Panc1 (cell line): Measurements from ENCODE around the gene TMEM235. TPM values are rescaled to one million over a fixed set of nuclear protein-coding genes. Genes with fewer than 3 reads are reported as not detected.

Experiments used
- ATAC-seq: fragments of 200-7000 bp; cut with Tn5 transposase; 2 replicates; pipeline ENCODE4 v1.9.1; 2020; ENCODE audit warnings: mild to moderate bottlenecking, moderate library complexity
- BruUV-seq: library from RNA; stranded (reverse); fragments of 400-500 nt; replicated peaks from 2 replicates; lab custom pipeline; 2021; lab: Mats Ljungman, UMichigan
- CTCF ChIA-PET: fragments of 300-600 bp; sonication (Branson Sonifier 250); formaldehyde crosslinking; loops from one replicate; lab custom pipeline; 2022; ENCODE audit warnings: antibody characterized with exemption; lab: Charles Lee
- POLR2A ChIA-PET: fragments of 300-600 bp; sonication (Branson Sonifier 250); formaldehyde crosslinking; loops from one replicate; lab custom pipeline; 2022; ENCODE audit warnings: antibody characterized with exemption; lab: Charles Lee
- DNase-seq: peaks from one replicate; pipeline ENCODE4 v3.0.0-alpha.2; 2010; ENCODE audit warnings: low read depth, low spot score
- H3K27ac ChIP-seq: 2 replicates; pipeline ENCODE4 v1.5.1; 2011; ENCODE audit warnings: mild to moderate bottlenecking, low read length, inconsistent platforms
- H3K27me3 ChIP-seq: fragments of 200-500 bp; sonication (Bioruptor generic); 2 replicates; pipeline ENCODE4 v1.6.0; 2014; ENCODE audit warnings: low read length, inconsistent platforms; ENCODE audit not compliant: control insufficient read depth, insufficient read depth
- H3K36me3 ChIP-seq: fragments of 200-500 bp; sonication (Bioruptor generic); 2 replicates; pipeline ENCODE4 v1.5.1; 2014; ENCODE audit warnings: inconsistent platforms, mild to moderate bottlenecking, low read length, moderate library complexity; ENCODE audit not compliant: control insufficient read depth, insufficient read depth
- H3K4me1 ChIP-seq: 2 replicates; pipeline ENCODE4 v1.5.1; 2011; ENCODE audit warnings: inconsistent platforms, mild to moderate bottlenecking, low read length, moderate library complexity; ENCODE audit not compliant: control insufficient read depth, insufficient read depth
- H3K4me3 ChIP-seq, 2 experiments: 2 replicates each; pipeline ENCODE4 v1.5.1; 2011 to 2012; ENCODE audit warnings: low read depth in 2 of 2, low read length in 2 of 2, mild to moderate bottlenecking in 2 of 2, inconsistent platforms in 1 of 2, moderate library complexity in 1 of 2
- H3K9me3 ChIP-seq: fragments of 200-500 bp; sonication (Bioruptor generic); 2 replicates; pipeline ENCODE4 v1.5.1; 2014; ENCODE audit warnings: low read depth, mild to moderate bottlenecking, inconsistent platforms, low read length, moderate library complexity; ENCODE audit not compliant: control insufficient read depth, insufficient read depth
- CTCF ChIP-seq: fragments of 450-650 bp; IDR thresholded peaks from 2 replicates; pipeline ENCODE4 v1.5.1; 2017; ENCODE audit warnings: mild to moderate bottlenecking
- POLR2AphosphoS5 ChIP-seq: IDR thresholded peaks from 2 replicates; pipeline ENCODE4 v1.6.1; 2012; ENCODE audit warnings: mild to moderate bottlenecking, low read depth, low read length, moderate library complexity
- REST ChIP-seq, 2 experiments: IDR thresholded peaks; 2 replicates each; pipeline ENCODE4 v1.6.1; 2011 to 2012; ENCODE audit warnings: low read depth in 2 of 2, control low read depth in 1 of 2, low read length in 1 of 2, mild to moderate bottlenecking in 1 of 2, moderate library complexity in 1 of 2; ENCODE audit not compliant: insufficient read depth in 1 of 2
- SIN3A ChIP-seq: IDR thresholded peaks from 2 replicates; pipeline ENCODE4 v1.6.1; 2012; ENCODE audit warnings: low read depth, mild to moderate bottlenecking, low read length, moderate library complexity, borderline replicate concordance; ENCODE audit not compliant: insufficient read depth
- TCF7L2 ChIP-seq: IDR thresholded peaks from 2 replicates; pipeline ENCODE4 v1.6.1; 2011; ENCODE audit warnings: mild to moderate bottlenecking, low read depth, low read length, inconsistent platforms
- in situ Hi-C: cut with HindIII; loops from 2 replicates; pipeline ENCODE4 v1.10.0; 2016; ENCODE audit warnings: low sequenced_read_pairs, low pct_unique_long_range_greater_than_20kb
- intact Hi-C: fragments of 100-400 bp; cut with micrococcal nuclease; formaldehyde crosslinking; loops from one replicate; pipeline ENCODE4 v1.10.0; 2022; ENCODE audit not compliant: unreplicated experiment
- total RNA-seq: library from RNA; stranded (reverse); gene quantifications from one replicate; pipeline ENCODE4 v1.2.1, GENCODE V29; 2021; ENCODE audit not compliant: unreplicated experiment

The TMEM235 gene
- total RNA-seq, 1 experiment from 2014 or later, result not detected

GRCh38 chr17:78208486-78208885, 22.9 kb upstream of the TMEM235 start:
- Histone ChIP-seq H3K9me3 (no peaks in the 10 kb centered on the region), H3K4me1 (no peaks in the 10 kb centered on the region), H3K36me3 (no peaks in the 10 kb centered on the region), H3K4me3 (no peak overlapping the region), H3K27me3 (no peaks in the 10 kb centered on the region), H3K27ac (no peak overlapping the region)
- no TSS peak for BruUV-seq
- ATAC-seq, result no peak
- ChIA-PET POLR2A (no interaction called here), CTCF (no interaction called here)
- in situ Hi-C loops (no loop called here), intact Hi-C loops (no loop called here)
- TF ChIP-seq REST (IDR thresholded peaks at IDR 0.05; ENCODE audit: insufficient read depth in 1 of 2, low read depth in 2 of 2, low read length in 1 of 2), result no peak
- no peak for DNase-seq

- Histone ChIP-seq H3K4me1 (no peaks in the 10 kb centered on the region), H3K27me3 (no peaks in the 10 kb centered on the region), H3K27ac (no peak overlapping the region), H3K9me3 (no peaks in the 10 kb centered on the region), H3K36me3 (no peaks in the 10 kb centered on the region; the same call in 1 of the 2 replicates), H3K4me3 (no peak overlapping the region)
- no peak for DNase-seq
- no peak for ATAC-seq
- no peak for TF ChIP-seq REST (IDR thresholded peaks at IDR 0.05; ENCODE audit: insufficient read depth in 1 of 2, low read depth in 2 of 2, low read length in 1 of 2)
- TF ChIP-seq CTCF, result no peak
- no peak for TF ChIP-seq TCF7L2
- TF ChIP-seq SIN3A, result no peak
- TF ChIP-seq POLR2AphosphoS5, result no peak
- ChIA-PET CTCF (interaction anchor here (0.6 kb wide), 1 partner anchor 190 kb away, joined by 4 read pairs; no protein-coding TSS in a partner anchor), POLR2A (no interaction called here)
- in situ Hi-C loops (no loop called here), intact Hi-C loops (no loop called here)
- no TSS peak for BruUV-seq
Measured at GRCh38 chr17:78210111-78210510, 21.3 kb upstream of the TMEM235 start.
